NCI-H1694 (cell line): ENCODE measurements around the gene SCN9A.
"Not testable (repeated sequence)": the region's sequence is repeated elsewhere in the genome, so short reads cannot be mapped to it uniquely, and the experiment has no call there.

Experiments
- DNase-seq: peaks from one replicate; lab custom pipeline; 2025; lab: John Stamatoyannopoulos, UW

Gene SCN9A

GRCh38 chr2:166375195-166375735 lies 479 bp downstream of the SCN9A start:
- DNase-seq = no peak

DNA sequence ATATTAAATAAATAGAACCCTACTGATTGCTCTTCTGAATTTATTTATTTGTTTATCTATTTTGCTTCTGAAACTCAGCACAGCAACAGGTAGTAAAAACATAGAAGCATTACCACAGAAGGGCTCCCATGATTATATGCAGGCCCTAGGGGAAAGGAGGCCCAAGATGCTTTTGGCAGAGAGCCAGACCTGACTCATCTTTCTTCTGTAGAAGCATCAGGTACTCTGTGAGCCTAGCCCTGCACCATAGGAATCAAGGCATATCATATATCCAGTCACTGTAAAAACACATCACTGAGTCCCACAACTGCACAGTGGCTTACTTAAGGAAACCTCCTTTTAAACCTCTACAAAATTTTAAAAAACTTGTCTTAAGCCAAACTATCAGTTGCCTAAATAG lies 1.8 kb downstream of the SCN9A start:
- DNase-seq = peak; percentile 27

DNA sequence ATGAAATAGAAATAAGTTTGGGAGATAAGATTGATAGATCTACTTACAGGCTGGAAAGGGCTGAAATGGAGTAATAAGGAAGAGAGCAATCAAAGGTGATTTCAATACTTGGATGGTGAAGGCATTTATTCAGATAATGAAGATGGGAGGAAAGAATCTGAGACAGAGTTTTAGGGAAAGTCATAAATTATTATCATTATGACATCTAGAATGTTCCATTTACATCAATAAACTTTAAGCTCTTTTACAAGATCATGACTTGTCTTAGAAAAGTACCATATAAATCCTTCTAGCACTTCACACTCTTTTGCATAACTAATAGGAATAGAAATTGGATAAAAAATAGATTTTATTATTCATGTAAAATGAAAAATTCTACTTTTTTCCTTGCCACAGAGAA lies 2.2 kb downstream of the SCN9A start:
- DNase-seq = no peak

- DNase-seq = no peak
Observed at GRCh38 chr2:166373105-166373504, 2.6 kb downstream of the SCN9A start.

- no peak for DNase-seq
Observed at GRCh38 chr2:166372046-166372445, 3.7 kb downstream of the SCN9A start.

- DNase-seq = no peak
Observed at GRCh38 chr2:166365803-166366420, 9.8 kb downstream of the SCN9A start.

DNA sequence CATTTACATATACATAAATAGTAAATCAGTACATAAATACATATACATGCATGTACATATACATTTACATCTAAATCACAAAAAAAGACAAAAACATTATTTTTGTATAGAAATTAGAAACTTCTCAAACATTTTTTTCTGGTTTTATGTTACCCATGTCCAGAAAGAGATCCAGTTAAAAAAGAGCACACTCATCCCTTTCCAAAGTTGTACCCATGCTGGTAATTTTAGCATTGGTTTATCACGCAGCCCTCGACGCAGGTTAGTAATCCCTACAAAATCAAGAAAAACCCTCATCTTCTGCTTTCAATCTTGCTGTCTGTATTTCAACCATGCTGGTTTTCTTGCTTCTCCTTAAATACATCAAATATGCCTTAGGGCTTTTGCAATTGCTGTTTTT lies 10.5 kb downstream of the SCN9A start:
- no peak for DNase-seq

GRCh38 chr2:166364476-166365161 lies 11.1 kb downstream of the SCN9A start:
- no peak for DNase-seq

DNA sequence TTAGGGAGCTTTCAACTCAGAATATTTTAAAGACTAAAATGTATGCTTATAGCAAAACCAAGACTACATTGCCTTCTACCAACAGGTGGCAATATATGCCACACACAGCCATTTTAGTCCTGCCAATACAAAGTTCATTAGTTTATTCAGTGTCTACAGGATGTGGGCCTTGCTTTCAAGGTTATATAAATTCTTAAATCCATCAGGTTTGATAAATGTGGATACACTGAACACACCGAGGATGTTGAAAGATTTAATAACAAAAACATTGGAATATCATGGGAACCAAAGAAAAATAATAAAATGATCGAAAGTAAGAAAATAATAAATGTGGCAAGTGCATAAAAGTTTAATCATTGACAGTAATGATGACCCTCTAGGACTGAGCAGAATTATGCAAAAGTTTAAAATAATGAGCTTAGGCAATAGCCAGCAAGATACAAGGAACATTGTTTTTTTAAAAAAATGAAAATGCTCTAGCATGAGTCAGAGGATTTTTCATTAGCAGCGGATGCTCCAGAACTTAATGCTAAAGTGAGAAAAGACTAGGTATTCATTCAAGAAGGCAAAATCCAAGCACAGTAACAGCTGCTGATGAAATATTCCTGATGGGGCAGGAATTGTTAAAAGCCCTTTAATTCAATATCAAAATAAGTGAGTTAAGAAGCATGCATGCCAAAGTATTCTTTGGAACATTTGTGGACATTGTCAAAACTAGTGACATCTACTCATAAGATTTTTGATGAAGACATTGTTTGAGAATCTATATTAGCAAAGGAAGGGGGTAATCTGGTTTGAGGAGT lies 14.2 kb downstream of the SCN9A start:
- no peak for DNase-seq

DNA sequence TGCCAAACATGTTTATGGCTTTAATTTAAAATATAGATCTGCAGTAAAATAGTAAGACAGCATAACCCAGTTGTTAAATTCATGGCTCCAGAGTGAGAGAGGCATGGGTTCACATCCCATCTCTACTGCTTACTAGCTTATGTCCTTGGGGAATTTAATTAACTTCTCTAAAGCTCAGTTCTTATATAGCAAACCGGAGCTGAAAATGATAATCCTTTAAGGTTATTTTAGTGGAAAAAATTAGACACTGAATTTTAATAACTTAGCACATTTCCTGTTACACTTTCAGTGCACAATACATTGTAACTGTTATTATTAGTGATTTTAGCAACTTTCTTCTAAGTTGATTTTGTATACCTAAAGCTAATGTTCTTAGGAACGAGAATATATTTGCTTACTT lies 14.8 kb downstream of the SCN9A start:
- DNase-seq = no peak

DNA sequence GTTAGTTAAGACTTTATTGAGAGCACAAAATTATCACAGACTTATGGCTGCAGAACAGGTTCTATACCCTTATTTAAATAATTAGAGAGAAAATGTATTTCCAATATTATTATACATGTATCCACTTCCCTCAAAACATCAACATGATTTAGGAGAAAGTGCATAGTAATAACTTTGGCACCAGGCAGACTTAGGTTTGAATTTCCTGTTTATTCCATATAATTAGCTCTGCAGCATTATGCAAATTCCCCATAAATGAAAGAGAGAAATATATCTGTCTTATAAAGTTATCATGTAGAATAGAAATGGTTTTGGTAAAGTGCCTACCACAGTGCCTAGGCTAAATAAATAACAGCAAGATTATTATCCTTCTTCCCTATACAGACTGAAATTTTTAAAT lies 15.3 kb downstream of the SCN9A start:
- no peak for DNase-seq

DNA sequence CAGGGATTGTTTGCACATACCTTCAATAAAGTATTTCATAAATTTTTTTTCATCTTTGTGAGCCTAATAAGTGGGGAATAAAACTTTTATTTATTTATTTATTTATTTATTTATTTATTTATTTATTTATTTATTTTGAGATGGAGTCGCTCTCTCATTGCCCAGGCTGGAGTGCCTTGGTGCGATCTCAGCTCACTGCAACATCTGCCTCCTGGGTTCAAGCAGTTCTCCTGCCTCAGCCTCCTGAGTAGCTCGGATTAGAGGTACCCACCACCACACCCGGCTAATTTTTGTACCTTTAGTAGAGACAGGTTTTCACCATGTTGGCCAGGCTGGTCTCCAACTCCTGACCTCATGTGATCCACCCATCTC lies 17.8 kb downstream of the SCN9A start:
- not testable (repeated sequence) for DNase-seq

- DNase-seq = no peak
Observed at GRCh38 chr2:166357068-166357949, 18.4 kb downstream of the SCN9A start.

GRCh38 chr2:166351319-166351718 lies 24.4 kb downstream of the SCN9A start:
- no peak for DNase-seq

- DNase-seq = no peak
Observed at GRCh38 chr2:166350525-166350924, 25.2 kb downstream of the SCN9A start.

DNA sequence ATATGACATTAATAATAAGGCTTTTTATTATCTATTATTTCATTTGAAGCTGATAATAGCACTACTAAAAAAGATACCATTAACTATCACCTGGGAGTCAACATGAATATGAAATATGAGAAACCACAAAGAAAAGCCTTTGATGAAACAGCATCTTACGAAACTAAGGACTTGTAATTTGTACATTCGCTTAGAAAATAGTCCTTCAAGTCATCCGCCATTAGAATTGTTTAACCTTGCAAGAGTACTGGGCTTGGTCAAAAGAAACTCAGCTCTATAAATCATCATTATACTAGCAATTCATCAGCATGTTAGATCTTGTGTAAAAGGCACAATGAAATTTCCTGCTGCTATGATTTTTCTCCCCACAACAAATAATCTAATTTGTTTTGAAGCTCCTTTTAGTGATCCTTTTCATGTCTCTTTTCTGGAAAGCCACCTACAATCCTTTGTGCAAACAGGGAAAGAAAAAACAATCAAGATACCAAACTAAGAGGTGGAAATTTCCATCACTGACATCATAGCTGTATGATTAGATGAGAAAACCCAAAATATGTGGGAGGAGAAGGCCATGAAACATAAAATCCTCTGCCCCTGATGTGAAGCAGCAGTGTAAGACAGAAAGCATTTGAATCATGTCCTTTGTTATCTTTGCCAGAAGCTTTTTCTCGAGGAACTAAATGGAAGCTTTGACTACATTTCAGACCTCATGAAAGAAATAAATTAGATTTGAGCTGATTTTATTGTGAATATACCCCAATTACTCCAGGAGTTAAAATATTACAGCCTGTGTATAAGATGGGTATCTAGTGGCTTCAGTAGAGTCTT lies 31.2 kb downstream of the SCN9A start:
- DNase-seq = no peak

DNA sequence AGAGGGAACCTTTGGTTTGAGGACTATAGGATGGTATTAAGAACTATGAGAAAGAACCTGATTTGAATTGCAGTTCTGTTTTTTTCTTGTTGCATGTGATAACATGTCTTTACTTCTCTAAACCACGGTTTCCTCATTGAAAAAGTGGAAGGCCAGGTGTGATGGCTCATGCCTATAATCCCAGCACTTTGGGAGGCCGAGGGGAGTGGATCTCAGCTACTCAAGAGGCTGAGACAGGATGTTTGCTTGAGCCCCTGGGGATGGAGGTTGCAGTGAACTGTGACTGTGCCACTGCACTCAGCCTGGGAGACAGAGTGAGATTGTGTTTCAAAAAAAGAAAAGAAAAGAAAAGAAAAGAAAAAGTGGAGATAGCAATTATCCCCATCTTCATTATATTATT lies 32.3 kb downstream of the SCN9A start:
- no peak for DNase-seq

- DNase-seq = no peak
Observed at GRCh38 chr2:166341426-166341825, 34.3 kb downstream of the SCN9A start.

DNA sequence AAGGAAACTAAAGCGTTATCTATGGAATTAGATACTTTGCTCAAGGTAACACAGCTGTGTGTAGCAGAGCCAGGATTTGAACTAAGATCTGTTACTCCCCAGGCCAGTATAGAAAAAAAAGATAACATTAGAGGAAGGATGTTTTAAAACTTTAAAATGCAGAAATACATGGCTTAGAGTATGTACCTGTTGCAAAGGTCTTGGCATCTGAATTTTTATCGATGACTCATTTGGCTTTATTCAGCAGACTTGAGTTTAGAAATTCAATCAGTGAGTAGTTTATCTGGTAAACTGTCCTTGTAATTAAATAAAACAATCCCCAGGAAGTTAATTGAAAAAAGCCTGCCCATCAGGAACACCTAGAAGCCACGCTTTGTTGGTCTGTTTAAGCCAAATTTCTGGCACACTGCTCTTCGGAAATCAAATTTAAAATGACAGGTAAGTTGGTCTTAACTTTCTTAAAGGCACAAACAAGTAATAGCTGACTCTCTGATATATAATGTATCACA lies 36.9 kb downstream of the SCN9A start:
- DNase-seq = no peak

- DNase-seq = no peak
Observed at GRCh38 chr2:166337932-166338331, 37.8 kb downstream of the SCN9A start.

DNA sequence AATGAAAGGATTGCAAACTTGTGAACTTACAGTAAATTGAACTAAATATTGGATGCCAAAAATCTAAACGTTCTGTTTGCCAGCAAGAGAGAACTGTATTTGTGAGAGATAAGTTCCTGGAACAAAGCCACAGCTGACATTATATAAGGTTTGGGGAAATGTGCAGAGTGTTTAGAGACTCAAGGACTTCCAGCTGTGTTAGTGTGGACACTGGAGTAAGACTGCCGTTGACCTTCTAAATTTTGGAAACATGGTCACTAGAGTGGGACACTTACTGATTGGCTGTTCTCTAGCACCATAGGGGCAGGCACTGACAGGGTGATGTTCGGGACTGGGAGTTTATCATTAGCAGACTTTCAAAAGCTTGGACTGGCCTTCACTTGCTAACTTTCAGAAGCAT lies 40.5 kb downstream of the SCN9A start:
- DNase-seq = no peak
